T-helper 1 cell (primary cell): ENCODE measurements around the gene PLEKHG1.

ENCODE experiments used
- DNase-seq, 5 donors: peaks; one replicate each; pipeline ENCODE4 v3.0.0-alpha.2; 2012 to 2020

The PLEKHG1 gene

DNA sequence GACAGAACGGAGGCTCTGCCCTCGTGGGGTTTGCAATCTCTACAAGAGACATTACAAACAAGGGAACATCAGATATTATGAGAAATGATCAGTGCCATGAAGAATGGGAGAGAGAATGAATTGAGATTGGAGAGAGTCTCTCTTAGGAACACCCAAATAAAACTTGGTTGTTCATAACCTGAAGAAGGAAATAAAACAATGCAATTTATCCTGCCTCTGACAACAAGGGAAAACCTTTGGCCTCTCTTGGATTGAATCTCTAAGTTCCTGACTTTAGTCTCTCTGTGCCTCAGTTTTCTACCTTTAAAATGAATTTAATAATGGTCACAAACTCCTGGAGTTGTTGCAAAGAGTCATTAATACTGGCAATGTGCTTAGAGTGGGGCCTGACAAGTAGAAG lies 21.1 kb downstream of the PLEKHG1 start:
- DNase-seq, result no peak

DNA sequence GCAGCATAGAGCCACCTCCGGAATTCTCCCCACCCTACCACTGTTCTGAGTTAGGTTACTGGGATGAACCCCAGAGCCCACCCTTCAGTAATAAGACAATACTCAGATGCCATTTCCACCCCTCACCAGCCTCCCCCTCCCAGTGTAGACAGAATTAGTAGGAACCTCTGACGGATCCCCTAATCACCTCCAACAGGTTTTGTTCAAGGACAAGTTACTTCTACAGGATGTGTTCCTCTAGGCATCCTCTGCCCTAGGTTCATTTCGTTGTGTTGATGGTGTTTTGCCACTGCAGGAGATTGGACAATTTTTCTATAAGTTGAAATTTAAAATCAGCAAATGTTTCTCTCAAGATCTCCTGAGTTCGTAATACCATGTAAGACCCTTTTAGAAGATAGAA lies 22.8 kb downstream of the PLEKHG1 start:
- no peak for DNase-seq

DNA sequence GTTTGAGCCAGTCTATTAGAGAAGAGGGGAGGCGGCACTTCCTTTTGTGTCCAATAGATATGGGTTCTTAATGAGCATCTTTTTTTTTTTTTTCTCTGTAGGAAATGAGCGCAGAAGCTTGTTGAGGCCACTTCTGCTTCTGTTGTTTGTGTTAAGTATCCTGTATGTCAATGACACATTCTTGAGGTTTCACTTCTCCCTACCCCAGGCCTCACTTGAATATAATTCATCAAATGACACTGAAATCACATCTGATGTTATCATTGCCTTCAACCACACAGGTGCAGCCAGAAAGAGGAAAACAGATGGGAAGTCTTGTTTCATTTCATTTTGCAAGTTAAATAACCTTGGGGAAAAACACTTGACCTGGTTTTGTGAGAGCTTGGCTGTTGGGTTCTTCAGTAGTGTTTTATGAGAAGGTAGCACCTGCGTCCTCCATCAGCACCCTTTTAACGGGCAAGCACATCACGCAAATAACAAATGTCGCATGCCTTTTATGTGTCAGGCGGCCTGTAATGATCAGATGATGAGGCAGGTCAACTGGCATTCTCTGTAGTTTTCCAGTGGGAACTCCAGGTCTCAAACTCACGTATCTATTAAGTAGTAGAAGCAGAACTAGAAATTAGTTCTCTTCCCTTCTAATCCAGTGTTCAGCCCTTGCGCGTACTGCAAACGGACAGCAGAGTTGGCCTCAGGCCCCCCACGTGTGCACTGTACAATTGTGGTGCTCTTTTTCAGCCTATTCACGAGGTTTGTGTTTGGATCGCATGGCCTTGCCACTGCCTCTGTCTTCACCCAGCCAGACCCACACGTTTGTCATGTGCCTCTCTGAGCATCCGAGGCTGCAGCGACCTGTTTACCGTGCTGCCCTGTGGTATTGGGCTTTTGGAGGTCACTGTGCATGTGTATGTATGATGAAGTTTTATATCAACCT lies 23.5 kb downstream of the PLEKHG1 start:
- DNase-seq, result peak in 1 of 5 donors; percentile 6

DNA sequence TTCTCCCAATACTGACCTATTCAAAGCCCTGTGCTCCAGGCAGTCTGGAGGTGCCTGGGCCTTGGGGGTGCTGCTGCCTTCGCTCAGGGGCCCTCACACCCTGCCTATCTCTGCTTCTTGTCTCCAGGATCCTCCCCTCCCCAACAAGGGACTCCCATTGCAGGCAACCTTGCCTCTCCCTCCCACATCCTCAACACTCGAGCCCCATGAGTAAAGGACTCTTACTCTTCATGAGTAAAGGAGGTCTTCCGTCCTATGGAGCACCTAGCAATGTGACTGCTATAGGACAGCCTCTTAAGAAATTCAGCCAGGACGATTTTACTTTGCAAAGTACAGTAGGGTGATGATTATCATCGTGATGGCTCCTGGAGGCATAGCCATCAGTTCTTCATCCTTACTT lies 24.5 kb downstream of the PLEKHG1 start:
- no peak for DNase-seq

DNA sequence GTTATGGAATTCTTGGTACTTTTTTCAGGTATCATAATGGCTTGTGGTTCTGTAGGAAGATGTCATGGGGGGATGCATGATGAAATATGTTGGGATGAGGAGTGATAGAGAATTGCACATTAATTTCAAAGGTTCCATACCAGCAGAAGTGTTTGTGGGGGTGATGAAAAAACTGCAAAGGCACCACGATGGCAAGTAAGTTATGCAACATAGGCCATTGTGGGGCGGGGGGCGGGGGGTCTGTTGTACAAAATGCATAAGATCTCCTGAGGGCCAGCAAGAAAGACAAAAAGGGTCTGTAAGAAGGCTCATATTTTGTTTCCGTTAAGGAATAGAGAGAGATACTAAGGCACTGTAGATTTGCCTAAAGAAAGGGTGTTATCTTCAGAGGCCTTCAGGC lies 26.2 kb downstream of the PLEKHG1 start:
- no peak for DNase-seq

DNA sequence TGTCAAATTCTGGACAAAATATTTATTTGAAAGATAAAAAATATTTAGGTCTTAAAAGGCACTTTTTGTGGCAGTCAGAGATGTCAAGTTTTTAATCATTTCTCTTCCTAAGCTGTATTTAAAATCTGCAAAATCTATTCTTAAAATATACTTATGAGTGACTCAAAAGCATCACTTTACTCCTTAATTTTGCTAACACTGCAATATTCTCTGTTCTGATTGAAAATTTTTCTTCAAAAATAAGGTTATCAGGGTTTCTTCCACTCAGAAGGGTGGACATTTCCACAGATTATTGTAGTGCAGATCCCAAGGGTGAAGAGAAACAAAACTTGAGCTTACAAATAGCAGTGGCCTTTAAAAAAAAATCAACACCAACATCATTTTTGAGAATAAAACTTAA lies 27.5 kb downstream of the PLEKHG1 start:
- no peak for DNase-seq

DNA sequence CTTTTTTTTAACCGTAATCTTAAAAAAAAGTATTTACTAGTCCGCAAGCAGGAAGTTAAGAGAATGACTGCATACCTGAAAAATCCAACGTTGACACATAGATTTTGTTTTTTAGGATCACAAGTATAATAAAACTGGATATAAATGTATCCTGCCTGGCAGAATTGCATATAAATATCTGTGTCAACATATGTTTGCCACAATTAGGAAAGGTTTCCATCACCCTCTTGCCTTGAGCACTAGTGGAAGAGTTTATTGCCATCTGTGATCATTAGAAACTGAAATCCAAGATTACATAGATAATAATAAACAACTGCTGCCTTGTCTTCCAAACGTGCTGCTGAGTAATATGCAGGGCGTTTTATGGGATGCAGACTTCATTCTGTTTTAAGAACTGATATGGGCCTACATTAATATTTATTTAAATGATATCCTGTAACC lies 27.9 kb downstream of the PLEKHG1 start:
- DNase-seq, result no peak

DNA sequence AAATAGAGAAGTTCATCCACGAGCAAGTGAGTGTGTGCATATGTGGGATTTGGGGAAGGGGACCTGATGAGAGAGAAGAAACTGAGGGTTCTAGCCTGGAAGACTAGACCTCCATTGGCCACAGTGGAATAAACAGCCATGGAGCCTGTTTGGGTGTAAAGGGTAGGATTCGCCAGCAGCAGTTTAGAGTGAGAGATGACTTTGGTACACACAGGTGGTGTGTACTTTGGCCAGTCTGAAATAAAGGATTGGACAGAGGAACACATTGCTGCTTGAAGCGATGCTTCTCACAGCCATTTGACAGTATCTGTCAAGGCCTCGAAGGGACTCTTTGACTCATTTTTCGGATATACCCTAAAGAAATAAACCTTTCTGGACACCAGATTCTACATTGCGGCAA lies 29.2 kb downstream of the PLEKHG1 start:
- DNase-seq, result no peak

DNA sequence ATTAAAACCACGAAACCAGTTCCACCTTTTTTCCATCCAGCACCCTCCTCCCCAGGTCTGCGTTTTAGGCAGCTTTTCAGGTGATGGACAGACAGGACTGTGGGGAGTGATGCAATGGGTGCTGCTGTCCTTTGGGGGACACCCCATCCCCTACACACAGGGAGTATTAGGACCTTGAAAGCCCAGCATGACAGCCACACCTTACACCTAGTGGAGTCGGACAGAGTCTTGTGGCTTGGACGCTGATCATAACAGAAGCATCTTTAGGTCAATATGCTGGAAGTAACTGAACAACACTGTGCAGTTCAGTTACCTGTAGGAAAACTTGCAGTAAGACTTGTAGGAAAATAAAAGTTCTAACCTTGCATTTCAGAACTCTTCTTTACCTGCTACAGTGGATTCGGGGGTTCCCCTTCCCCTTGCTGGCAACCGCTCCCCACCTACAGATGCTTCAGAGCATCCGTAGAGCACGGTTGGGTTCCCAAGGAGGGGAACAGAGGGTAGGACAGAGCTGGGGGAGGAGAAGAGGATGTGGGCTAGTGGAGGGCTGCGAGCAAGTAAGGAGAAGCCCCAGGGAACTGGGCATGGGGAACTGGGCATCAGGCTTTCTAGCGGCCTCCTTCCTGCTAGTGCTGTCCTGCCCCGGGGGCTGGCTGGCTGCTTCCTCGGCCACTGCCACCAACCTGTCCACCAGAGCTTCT lies 31.7 kb downstream of the PLEKHG1 start:
- DNase-seq, result no peak

DNA sequence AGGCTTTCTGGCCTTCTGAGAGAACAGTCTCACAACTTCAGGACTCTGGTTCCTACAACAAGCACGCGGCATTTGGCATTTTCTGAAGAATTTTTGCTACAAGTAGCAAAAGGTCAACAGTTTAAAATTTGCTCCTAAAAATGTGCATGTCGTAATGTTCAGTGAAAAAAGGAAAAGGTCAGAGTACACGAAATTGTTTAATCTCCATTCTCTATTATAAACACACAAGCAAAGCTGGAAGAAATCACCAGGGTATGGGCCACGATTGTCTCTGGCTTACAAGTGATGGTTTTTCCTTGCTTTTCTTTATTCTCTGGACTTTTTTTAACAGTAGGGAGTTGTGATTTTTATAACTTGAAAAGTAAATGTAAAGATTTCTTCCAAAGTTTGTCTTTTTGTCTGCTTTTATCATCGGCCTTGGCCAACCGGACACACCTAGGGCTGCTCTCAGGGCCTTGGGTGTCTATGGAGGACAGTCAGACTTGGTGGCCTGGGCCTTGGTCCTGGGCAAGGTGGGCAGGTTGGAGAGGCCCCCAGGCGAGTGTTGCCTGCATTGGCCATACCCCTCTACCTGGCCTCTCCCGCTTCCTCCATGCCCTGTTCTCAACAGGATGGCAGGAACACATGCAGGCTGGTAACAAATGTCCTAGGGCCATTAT lies 32.4 kb downstream of the PLEKHG1 start:
- no peak for DNase-seq

DNA sequence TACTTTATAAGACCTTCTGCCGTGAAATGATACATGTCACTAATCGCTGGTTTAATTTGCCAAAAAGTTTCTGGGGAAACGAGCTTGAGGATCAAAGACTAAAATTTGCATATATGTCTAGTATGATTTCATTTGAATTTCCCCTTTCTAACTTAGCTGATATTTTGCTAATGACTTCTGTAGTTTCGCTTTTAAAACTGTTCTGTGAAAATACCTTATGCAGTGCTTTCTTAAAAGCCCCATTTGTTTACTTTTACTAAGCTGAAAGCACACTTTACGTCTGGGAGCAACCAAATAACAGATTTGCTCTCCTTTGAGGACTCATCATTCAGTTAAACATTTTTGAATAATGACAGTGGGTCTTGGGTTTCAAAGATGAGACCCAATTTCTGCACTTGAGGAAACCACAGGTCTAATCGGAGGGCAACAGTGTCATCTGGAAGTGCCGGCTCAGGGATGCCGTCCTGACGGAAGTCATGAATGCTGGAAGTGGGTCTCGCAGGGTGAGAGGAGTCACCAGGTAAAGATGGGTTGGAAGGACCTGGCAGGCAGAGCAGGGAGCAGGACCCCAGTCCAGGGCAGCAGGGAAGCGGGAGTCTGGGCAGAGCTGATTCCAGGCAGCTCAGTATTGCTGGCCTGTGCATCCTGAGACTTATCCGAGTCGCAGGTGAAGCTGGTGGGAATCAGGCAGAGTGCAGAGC lies 33.2 kb downstream of the PLEKHG1 start:
- DNase-seq, result no peak

DNA sequence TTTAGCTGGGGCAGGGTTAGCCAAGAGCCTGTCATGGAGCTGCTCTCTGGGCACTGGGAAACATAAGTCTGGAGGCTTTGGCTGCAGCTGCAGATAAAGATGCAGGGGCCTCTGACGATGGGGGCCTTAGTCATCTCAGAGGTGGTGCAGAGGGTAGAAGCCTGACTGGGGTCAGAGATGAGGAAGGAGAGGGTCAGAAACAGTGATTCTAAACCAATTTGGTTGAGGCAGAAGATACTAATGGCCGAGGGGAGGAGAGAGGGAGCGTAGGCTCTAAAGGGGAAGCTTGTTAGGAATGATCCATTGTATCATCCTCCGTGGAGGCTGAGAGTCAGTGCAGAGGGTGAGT lies 33.8 kb downstream of the PLEKHG1 start:
- DNase-seq, result no peak

DNA sequence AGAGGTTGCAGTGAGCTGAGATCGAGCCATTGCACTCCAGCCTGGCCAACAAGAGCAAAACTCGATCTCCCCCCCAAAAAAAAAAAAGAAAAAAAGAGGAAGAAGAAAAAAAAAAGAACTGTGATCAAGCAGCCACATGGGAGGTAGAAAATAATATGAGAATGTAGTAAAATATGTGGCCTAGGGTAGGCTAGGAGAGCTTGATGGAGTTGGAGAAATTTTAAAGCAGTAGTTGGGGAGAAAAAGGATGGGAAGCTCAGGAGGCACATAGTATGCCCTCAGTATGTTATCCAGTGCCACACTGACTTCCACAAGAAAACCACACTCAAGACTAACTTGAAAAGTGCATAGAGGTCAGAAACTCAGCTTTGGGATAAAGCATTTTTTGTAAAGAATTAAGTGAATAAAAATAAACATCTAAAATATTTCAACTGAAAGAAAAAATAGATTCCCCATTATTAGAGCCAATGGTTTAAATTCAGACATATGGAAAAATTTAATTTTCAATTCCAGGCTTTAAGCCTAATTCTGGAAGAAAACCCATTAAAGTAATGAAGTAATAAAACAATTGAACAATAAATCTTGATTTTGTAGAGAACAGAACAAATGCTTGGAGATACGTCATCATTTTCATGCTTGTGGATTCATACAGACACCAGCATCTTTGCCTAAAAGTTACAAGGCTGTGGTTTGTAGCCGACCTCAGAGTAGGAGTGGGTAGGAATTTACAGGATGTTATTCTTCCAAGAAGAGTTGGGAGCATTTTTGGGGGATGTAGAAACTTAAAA lies 34.7 kb downstream of the PLEKHG1 start:
- no peak for DNase-seq

DNA sequence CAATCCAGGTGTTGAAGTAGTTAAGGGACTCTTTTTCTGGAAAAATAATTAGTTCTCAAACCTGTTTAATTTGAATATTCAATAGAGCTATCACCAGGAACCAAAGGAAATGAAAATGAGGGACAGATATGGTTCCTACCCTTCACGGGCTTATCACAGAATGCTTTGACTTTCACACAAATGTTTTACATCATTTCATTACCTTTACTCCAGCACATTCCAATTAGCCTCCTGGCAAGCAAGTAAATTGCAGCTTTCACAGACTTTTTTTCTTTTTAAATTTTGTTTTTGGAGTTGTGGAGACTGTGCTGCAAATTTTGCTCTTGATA lies 35.2 kb downstream of the PLEKHG1 start:
- DNase-seq, result no peak

DNA sequence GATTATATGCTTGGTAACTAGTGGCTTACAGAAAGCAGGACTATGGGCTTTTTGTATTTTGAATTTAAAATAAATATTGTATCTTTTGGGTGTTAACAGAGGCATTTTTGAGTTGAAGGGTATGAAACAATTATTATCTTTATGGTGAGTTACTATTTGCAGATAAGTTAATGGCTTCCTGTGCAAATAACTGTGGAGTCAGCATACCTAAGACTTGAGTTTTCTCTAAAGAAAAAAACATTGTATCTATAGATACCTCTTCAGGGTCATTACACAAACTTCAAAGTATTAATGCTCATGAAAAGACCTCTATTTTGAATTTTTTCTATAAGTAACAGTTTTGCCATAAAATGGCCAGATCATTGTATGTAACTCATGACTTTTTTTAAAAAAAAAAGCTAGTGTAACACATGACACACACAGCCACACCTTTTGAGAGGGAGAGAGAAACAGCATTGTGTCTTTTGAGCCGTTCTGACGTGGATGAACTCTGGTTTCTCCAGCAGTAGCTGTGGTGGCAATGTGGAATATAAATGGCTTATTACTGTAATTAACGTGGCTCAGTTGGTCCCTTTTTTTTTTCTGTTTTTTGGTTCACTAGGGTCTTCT lies 36.3 kb downstream of the PLEKHG1 start:
- DNase-seq, result no peak

DNA sequence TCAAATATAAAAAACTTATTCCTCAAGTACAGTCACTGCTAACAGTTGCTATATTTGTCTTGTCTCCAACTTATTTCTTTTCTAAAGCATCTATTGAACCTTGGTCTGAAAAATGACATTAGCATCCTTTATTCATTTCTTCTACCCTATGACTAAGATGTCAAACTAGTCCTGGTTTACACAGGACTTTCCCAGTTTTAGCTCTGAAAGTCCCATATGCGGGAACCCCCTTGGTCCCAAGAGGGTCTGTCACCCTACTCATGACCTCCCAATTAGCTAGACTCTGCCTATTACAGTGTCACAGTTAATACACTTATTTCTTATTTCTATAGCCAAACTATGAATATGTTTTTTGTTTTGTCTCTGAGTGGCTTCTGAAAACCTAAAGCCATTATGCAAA lies 37.1 kb downstream of the PLEKHG1 start:
- no peak for DNase-seq

DNA sequence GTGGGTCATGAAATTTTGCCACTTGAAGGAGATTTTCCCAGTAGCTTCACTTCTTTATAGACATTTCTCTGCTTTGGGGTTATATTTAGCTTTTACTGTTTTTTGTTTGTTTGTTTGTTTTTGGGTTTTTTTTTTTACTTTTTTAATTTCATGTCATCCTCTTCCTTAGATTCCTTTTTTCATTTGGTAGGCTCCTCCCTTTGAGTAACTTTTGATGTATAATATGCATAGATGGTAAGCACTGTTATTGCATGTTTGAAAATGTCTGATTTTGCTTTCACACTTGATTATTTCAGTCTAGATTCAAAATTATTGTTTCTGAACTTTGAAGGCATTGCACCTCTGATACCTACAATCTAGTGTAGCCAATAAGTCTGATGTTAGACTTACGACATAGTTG lies 37.6 kb downstream of the PLEKHG1 start:
- DNase-seq, result no peak

DNA sequence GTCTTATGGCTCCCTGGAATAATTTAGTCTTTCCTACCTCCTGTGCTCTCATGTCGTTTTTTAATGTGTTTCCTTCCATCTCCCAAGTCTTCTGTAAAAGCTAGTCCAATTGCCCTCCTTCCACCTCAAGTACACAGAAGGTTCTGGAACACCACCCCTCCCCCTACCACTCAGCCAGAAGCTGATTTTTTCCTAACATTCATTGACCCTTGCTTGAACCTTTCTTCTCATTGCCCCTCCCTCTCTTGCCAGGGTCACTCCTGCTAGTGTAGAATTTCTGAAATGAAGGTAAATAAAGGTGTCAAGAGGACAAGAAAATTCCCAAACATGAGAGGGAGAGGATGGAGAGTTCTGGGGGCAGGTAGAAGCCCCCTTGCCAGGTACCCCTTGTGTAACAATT lies 38.6 kb downstream of the PLEKHG1 start:
- DNase-seq, result no peak

DNA sequence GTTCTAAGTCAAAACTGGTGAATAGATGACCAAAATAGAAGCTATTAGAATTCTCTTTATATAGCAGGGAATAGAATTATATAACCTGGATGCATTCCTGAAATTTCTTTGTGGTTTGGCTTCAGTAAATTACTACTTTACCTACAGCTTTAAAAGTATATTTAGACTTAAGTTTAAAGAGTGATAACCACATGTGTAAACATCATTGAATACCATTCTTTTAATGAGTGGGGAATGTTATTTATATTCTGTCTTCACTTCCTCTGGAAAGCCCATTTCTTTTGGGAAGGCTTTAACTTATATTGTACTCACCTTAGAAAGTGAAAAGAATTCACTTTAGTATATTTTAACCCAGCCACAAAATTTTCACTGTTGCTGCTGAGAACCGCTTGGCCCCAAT lies 39.1 kb downstream of the PLEKHG1 start:
- DNase-seq, result no peak

DNA sequence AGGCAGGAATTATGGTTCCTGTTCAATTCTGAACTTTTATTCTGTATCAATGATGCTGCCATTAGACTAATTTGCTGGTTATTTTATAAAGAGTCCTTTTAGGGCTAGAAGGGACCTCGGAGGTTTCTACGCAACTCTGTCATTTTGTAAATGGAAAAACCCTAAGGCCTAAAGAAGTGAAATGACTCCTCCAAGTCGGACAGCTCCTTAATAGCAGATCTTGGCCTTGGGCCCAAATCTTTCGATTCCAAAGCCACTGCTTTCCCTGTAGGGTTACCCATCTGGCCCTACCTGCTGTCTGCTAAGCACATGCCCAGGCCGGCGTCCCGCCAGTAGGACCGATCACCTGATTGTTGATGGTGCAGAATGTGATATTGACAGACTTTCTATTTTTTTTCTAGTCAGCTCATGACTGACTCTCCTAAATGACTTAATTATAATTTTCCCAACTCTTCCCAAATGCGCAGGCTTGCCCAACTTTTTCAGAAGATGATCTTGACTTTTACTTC lies 40.2 kb downstream of the PLEKHG1 start:
- no peak for DNase-seq

DNA sequence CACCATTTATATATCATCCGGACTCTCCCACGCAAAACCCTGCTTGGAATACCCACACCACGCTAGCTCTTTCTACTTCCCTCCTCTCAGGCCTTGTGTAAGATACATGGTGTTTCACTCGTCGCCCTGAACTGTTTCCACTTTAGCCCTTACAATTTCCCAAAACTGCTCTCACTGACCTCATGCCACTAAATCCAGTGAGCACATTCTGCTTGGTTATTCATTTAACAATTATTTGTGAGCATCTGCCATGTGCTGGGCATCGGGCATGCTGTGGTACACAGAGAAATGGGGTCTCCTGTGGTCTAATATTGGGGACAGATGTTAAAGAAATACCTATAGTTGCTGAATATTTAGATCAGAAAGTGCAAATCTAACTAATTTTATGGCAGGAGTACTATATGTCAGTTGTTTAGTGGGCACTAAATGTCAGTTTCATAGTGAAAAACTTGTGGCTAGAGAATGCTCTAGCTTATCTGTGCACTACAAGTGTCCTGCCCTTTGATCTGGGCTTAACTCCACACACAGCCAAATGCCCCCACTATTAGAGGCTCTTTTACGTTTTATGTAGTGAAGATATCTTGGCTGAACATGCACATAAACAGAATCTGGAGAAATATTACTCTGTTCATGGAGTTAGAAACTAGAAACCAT lies 41.0 kb downstream of the PLEKHG1 start:
- no peak for DNase-seq
